Measurements from ENCODE around the gene HSPB3. TPM values are rescaled to one million over a fixed set of nuclear protein-coding genes. Genes with fewer than 3 reads are reported as not detected.
A peak's percentile ranks its signal among the peaks of the same experiment; 100 is the strongest.

Gene HSPB3
- total RNA-seq, 4 donors from 2014 or later, result 1.7 TPM; not detected in 3

DNA sequence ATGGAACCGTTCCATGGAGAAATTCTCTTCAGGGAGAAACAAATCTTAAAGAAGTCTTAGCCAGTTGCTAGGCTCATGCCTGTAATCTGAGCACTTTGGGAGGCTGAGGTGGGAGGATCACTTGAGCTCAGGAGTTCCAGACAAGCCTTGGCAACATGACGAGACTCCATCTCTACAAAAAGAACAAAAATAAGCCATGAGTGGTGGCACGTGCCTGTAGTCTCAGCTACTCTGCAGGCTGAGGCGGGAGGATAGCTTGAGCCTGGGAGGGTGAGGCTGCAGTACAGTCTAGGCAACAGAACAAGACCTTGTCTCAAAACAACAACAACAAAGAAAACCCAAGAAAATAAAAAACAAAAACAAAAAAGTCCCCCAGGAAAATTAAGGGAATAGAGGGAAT is 8.2 kb downstream of the HSPB3 start:
- Histone ChIP-seq H3K27me3 (no peaks in the 10 kb centered on the region), H3K4me1 (no peaks in the 10 kb centered on the region), H3K27ac (no peak overlapping the region), H3K4me3 (no peak overlapping the region), H3K9me3 (no peaks in the 10 kb centered on the region), H3K36me3 (no peaks in the 10 kb centered on the region)
- no peak for TF ChIP-seq POLR2A (IDR thresholded peaks at IDR 0.05)
- TF ChIP-seq, protein P1, sequence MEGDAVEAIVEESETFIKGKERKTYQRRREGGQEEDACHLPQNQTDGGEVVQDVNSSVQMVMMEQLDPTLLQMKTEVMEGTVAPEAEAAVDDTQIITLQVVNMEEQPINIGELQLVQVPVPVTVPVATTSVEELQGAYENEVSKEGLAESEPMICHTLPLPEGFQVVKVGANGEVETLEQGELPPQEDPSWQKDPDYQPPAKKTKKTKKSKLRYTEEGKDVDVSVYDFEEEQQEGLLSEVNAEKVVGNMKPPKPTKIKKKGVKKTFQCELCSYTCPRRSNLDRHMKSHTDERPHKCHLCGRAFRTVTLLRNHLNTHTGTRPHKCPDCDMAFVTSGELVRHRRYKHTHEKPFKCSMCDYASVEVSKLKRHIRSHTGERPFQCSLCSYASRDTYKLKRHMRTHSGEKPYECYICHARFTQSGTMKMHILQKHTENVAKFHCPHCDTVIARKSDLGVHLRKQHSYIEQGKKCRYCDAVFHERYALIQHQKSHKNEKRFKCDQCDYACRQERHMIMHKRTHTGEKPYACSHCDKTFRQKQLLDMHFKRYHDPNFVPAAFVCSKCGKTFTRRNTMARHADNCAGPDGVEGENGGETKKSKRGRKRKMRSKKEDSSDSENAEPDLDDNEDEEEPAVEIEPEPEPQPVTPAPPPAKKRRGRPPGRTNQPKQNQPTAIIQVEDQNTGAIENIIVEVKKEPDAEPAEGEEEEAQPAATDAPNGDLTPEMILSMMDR (IDR thresholded peaks at IDR 0.05), result no peak
- intact Hi-C loops (cut with DNase I; ENCODE audit: low total_unique reads), result no loop called here
- DNase-seq, result peak; percentile 15 to 21

GRCh38 chr5:54469622-54470021 is 14.1 kb downstream of the HSPB3 start:
- intact Hi-C loops (cut with DNase I; ENCODE audit: low total_unique reads), result no loop called here
- Histone ChIP-seq H3K27ac (peak overlapping the region; percentile 62 to 70), H3K4me1 (peaks cover 0 to 4% of the 10 kb centered on the region in 2 donors), H3K4me3 (peak overlapping the region in 1 of 2 donors; percentile 15), H3K9me3 (no peaks in the 10 kb centered on the region), H3K27me3 (no peaks in the 10 kb centered on the region), H3K36me3 (no peaks in the 10 kb centered on the region)
- TF ChIP-seq, protein P1 (IDR thresholded peaks at IDR 0.05), result no peak
- no peak for TF ChIP-seq POLR2A (IDR thresholded peaks at IDR 0.05)
- no peak for DNase-seq

DNA sequence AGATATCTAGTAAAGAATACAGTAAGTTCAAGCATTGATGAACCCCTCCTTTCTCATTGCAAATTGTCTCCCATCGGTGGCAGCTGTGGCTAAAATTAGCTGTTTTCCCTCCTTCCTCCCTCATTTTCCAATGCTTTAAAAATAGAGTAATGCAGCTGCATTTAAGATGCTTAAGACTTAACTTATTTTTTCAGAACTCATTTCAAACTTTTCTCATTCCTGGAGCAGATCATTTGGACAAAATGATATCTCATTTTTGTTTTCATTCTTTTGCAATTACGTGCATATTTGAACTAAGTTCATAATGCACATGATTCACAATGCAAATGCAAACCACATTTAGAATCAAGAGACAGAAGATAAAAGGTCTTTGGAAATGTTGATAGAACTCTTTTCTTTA is 14.6 kb downstream of the HSPB3 start:
- intact Hi-C loops (cut with DNase I; ENCODE audit: low total_unique reads), result no loop called here
- peaks cover 0 to 4% of the 10 kb centered on the region in 2 donors for H3K4me1 ChIP-seq
- H3K27me3 ChIP-seq, result no peaks in the 10 kb centered on the region
- TF ChIP-seq POLR2A (IDR thresholded peaks at IDR 0.05), result no peak
- TF ChIP-seq, protein P1 (IDR thresholded peaks at IDR 0.05), result no peak
- H3K36me3 ChIP-seq, result no peaks in the 10 kb centered on the region
- DNase-seq, result no peak
- peak overlapping the region in 1 of 2 donors; percentile 15 for H3K4me3 ChIP-seq
- peak overlapping the region; percentile 62 to 70 for H3K27ac ChIP-seq
- no peaks in the 10 kb centered on the region for H3K9me3 ChIP-seq

DNA sequence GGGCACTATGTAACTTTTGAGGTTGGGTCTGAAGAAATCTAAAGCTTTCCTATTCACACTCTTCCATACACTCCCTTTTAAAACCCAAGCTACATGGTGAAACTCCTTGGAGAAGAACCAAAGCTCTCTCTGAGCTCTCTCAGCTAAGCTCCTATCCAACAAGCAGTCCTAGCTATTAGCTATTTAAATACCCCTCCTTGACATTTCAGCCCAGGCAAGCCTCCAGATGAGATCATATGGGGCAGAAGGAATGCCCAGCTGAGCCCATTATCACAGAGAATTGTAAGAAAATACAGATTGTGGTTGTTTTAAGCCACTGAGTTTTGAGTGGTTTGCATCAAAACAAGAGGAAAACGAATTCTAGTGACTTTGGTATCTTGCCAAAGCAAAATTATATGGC is 15.2 kb downstream of the HSPB3 start:
- DNase-seq, result no peak
- no peaks in the 10 kb centered on the region for H3K27me3 ChIP-seq
- H3K4me3 ChIP-seq, result no peak overlapping the region
- H3K4me1 ChIP-seq, result peaks cover 0 to 4% of the 10 kb centered on the region in 2 donors
- no peaks in the 10 kb centered on the region for H3K36me3 ChIP-seq
- H3K9me3 ChIP-seq, result no peaks in the 10 kb centered on the region
- peak overlapping the region in 1 of 2 donors; percentile 13 for H3K27ac ChIP-seq
- TF ChIP-seq POLR2A (IDR thresholded peaks at IDR 0.05), result no peak
- TF ChIP-seq, protein P1 (IDR thresholded peaks at IDR 0.05), result no peak
- intact Hi-C loops (cut with DNase I; ENCODE audit: low total_unique reads), result no loop called here

GRCh38 chr5:54471398-54471797 is 15.9 kb downstream of the HSPB3 start:
- H3K27me3 ChIP-seq, result no peaks in the 10 kb centered on the region
- no peak overlapping the region for H3K27ac ChIP-seq
- intact Hi-C loops (cut with DNase I; ENCODE audit: low total_unique reads), result no loop called here
- DNase-seq, result no peak
- H3K36me3 ChIP-seq, result no peaks in the 10 kb centered on the region
- TF ChIP-seq, protein P1 (IDR thresholded peaks at IDR 0.05), result no peak
- no peak for TF ChIP-seq POLR2A (IDR thresholded peaks at IDR 0.05)
- peaks cover 0 to 4% of the 10 kb centered on the region in 2 donors for H3K4me1 ChIP-seq
- no peaks in the 10 kb centered on the region for H3K9me3 ChIP-seq
- no peak overlapping the region for H3K4me3 ChIP-seq
